ENCODE data around the gene KLK4.

The KLK4 gene, protein sequence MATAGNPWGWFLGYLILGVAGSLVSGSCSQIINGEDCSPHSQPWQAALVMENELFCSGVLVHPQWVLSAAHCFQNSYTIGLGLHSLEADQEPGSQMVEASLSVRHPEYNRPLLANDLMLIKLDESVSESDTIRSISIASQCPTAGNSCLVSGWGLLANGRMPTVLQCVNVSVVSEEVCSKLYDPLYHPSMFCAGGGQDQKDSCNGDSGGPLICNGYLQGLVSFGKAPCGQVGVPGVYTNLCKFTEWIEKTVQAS

DNA sequence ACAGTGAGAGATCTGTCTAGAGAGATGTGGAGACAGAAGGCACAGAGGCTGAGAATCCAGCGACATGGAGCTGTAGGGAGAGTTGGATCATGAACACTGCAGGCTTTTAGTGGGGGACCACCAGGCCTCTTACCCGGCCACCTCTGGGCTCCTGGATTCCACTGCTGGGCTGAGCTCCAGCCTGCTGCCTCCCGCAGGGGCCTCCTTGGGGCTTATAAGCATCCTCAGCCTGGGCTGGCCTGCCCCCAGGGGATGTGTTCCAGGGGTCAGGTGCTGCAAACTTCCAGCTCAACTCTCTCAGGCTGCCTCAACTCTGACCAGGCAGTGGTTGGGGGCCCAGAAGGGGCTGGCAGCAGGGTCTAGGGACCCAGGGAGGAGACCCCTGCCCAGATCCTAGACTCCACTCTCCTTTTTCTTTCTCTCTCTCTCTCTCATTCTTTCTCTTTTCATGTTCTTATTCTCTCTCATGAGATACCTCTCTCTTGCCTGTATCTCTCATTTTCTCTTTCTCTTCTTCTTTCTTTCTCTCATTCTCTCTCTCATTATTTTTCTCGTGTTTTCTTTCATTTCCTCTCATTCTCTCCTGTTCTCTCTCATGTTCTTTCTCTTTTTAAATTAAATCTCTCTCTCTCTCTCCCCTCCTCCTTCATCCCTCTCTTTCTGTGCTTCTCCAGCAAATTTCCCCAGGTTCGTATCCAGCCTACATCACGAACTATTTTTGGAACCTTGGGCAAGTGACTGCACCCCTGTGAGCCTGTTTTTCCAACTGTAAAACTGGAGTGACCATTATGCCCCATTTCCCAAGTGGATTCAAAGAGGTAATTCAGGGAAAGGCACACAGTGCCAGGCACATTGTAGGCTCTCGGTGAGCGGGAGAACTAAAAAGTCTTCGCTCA lies at the start of gene KLK4:
Gene KLK4 (minus strand): TSS at position 190 of the 896 bp plus-strand sequence. CDS start 657 bp downstream, outside the sequence.
- H3K27ac ChIP-seq, result no peak within 1 kb of the TSS
- no peak for TF ChIP-seq ZFX (IDR thresholded peaks at IDR 0.05)
- TF ChIP-seq, protein P1, sequence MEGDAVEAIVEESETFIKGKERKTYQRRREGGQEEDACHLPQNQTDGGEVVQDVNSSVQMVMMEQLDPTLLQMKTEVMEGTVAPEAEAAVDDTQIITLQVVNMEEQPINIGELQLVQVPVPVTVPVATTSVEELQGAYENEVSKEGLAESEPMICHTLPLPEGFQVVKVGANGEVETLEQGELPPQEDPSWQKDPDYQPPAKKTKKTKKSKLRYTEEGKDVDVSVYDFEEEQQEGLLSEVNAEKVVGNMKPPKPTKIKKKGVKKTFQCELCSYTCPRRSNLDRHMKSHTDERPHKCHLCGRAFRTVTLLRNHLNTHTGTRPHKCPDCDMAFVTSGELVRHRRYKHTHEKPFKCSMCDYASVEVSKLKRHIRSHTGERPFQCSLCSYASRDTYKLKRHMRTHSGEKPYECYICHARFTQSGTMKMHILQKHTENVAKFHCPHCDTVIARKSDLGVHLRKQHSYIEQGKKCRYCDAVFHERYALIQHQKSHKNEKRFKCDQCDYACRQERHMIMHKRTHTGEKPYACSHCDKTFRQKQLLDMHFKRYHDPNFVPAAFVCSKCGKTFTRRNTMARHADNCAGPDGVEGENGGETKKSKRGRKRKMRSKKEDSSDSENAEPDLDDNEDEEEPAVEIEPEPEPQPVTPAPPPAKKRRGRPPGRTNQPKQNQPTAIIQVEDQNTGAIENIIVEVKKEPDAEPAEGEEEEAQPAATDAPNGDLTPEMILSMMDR (conservative IDR thresholded peaks at IDR 0.05), result no peak

DNA sequence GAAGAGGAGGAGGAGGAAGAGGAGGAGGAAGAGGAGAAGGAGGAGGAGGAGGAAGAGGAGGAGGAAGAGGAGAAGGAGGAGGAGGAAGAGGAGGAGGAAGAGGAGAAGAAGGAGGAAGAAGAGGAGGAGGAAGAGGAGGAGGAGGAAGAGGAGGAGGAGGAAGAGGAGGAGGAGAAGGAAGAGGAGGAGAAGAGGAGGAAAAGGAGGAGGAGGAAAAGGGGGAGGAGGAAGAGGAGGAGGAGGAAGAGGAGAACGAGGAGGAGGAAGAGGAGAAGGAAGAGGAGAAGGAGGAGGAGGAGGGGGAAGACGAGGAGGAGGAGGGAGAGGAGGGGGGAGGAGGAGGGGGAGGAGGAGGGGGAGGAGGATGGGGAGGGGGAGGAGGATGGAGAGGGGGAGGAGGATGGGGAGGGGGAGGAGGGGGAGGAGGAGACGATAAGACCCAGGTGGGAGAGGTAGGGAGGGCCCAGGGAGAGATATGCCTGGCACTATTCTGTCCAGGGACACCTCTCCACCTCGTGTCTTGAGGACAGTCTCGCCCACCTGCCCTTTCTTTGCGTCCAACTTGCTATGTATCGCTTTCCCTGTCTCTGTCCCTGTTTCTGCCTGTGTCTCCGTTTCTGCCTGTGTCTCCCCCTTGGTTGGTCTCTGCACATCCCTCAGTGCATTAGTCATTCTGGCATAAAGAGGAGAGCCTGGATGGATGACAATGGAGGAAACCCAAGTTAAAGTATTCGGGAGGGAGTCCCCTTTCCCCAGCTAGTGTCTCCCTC lies 48.7 kb upstream of the KLK4 start:
- no peak overlapping the region for H3K27ac ChIP-seq
- TF ChIP-seq, protein P1 (conservative IDR thresholded peaks at IDR 0.05), result no peak
- no peak for TF ChIP-seq ZFX (IDR thresholded peaks at IDR 0.05)

DNA sequence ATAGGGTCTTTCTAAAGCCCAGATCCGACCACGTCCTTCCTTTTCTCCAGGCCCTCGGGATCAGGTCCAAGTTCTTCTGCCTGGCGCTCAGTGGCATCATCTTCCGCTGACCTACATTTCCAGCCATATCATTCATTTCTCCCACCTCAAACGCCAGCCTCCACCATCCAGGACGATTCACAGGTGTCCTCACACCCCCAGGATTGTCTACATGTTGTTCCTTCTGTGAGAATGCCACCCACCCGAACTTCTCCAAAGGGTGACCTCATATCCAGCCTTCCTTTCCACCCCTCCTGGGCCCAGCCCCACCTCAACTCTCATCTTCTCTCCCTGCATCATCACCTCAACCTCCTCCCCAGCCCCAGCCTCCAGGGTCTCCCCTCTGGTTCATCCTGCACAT lies 46.4 kb upstream of the KLK4 start:
- TF ChIP-seq ZFX (IDR thresholded peaks at IDR 0.05), result no peak
- TF ChIP-seq, protein P1 (conservative IDR thresholded peaks at IDR 0.05), result no peak
- H3K27ac ChIP-seq, result no peak overlapping the region

DNA sequence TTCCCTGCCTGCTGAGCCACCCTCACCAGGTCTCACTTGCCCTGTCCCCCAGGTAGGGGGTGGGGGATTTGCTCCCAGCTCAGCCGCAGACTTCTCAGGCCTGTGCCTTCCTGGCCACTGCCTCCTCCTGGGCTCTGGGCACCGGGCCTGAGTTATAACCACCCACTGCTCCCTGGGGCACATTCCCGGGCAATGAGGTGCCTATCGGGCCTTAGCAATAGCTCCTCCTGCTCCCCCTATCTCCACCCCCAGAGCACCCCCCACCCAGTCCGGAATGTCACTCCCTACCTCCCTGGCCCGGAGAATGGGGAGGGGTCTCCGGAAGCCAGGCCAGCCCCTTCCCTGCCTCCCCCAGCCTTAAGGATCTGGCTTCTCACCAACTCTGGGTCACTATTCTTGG lies 41.7 kb upstream of the KLK4 start, which contains the start of gene KLK5:
Gene KLK5 (minus strand): TSS at position 129 of the 400 bp plus-strand sequence. CDS start 381 bp downstream, outside the sequence.
- TF ChIP-seq, protein P1 (conservative IDR thresholded peaks at IDR 0.05), result no peak
- TF ChIP-seq ZFX (IDR thresholded peaks at IDR 0.05), result no peak
- H3K27ac ChIP-seq, result no peak within 1 kb of the TSS

DNA sequence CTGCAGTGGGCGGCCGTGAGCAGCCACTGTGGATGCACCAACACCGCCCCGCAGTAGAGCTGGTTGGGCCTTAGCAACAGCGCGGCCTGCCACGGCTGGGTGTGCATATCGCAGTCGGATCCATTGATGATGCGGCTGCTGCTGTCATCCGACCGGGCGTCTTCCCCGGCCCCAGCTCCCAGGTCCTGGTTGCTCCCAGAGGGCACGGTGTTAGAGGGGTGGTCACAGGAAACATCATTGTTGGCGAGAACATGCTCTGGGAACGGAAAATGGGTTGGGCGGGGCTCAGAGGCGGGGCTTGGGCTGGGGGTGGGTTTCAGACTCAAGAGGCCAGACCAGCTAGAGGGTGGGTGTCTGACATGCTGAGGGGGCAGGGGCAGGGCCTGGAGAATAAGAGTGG lies 38.7 kb upstream of the KLK4 start:
- TF ChIP-seq ZFX (IDR thresholded peaks at IDR 0.05), result no peak
- TF ChIP-seq, protein P1 (conservative IDR thresholded peaks at IDR 0.05), result no peak
- no peak overlapping the region for H3K27ac ChIP-seq

DNA sequence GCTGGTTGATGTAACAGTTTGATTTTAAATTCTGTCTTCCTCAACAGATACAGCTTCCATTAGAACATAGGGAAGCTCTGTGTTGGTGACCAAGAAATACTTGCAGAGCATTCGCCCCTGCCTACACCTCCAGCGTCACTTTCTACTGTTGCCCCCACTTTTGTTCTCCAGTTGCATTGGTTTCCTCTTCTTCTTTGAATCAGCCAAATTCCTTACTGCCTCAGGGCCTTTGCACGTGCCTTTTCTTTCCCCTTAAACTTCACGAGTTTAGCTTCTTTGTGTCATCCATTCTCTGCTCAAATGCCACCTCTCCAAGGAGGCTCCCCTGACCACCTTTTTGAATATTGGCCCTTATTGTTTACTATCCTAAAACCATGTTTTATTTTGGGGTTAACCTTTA lies 35.9 kb upstream of the KLK4 start:
- H3K27ac ChIP-seq, result no peak overlapping the region
- no peak for TF ChIP-seq ZFX (IDR thresholded peaks at IDR 0.05)
- TF ChIP-seq, protein P1 (conservative IDR thresholded peaks at IDR 0.05), result no peak

Data from C4-2B (cell line).